Measurements from ENCODE around the gene OXSR1. TPM values are rescaled to one million over a fixed set of nuclear protein-coding genes. Genes with fewer than 3 reads are reported as not detected.

OXSR1 gene
- total and polyA plus RNA-seq, 2 of the 13 experiments (the other 11 are each of a cell fraction or from before 2014, with no cell fraction given), result 27.4 to 32.6 TPM

- TF ChIP-seq NR2C2 (CRISPR knock-in tag; IDR thresholded peaks at IDR 0.05; ENCODE audit: borderline replicate concordance) (peak; percentile 35; the same call in 1 of the 2 replicates), TEAD3 (CRISPR knock-in tag; optimal IDR thresholded peaks at IDR 0.05; ENCODE audit: borderline replicate concordance) (peak; percentile 76), BCLAF1 (IDR thresholded peaks at IDR 0.05) (no peak), HHEX (CRISPR knock-in tag; IDR thresholded peaks at IDR 0.05) (no peak), STAG1 (CRISPR knock-in tag; IDR thresholded peaks at IDR 0.05) (peak; percentile 95), ZNF777 (CRISPR knock-in tag; IDR thresholded peaks at IDR 0.05) (no peak), PHF5A (CRISPR knock-in tag; IDR thresholded peaks at IDR 0.05; ENCODE audit: low read depth, unreplicated experiment) (no peak), ZNF839 (CRISPR knock-in tag; IDR thresholded peaks at IDR 0.05; ENCODE audit: borderline replicate concordance) (no peak), MIXL1 (CRISPR knock-in tag; IDR thresholded peaks at IDR 0.05) (peak; percentile 25; the same call in 1 of the 2 replicates), ZFP91 (CRISPR knock-in tag; IDR thresholded peaks at IDR 0.05; ENCODE audit: borderline replicate concordance) (peak; percentile 63), ZNF274 (CRISPR knock-in tag; IDR thresholded peaks at IDR 0.05) (no peak), ZBED4 (CRISPR knock-in tag; IDR thresholded peaks at IDR 0.05; ENCODE audit: borderline replicate concordance) (no peak), CREB1 (IDR thresholded peaks at IDR 0.05) (no peak), CREB1 (CRISPR knock-in tag; IDR thresholded peaks at IDR 0.05) (no peak), ZBTB26 (CRISPR knock-in tag; IDR thresholded peaks at IDR 0.05; ENCODE audit: borderline replicate concordance) (no peak), PAX8 (CRISPR knock-in tag; IDR thresholded peaks at IDR 0.05; ENCODE audit: borderline replicate concordance) (no peak), TBX3 (IDR thresholded peaks at IDR 0.05; ENCODE audit: borderline replicate concordance) (0 out of 2 replicates have a peak, but pooled peaks have one; percentile 23), REPIN1 (CRISPR knock-in tag; IDR thresholded peaks at IDR 0.05; ENCODE audit: borderline replicate concordance, low read depth) (peak; percentile 58; the same call in 1 of the 2 replicates), SMARCC2 (IDR thresholded peaks at IDR 0.05) (no peak), MATR3 (CRISPR knock-in tag; IDR thresholded peaks at IDR 0.05) (no peak), XBP1 (CRISPR knock-in tag; IDR thresholded peaks at IDR 0.05) (no peak), ZNF816 (CRISPR knock-in tag; IDR thresholded peaks at IDR 0.05; ENCODE audit: borderline replicate concordance) (no peak)
Measured at GRCh38 chr3:38117748-38118420, 47.5 kb upstream of the OXSR1 start (continued).
